ENCODE data around the gene UXS1. TPM values are rescaled to one million over a fixed set of nuclear protein-coding genes. Genes with fewer than 3 reads are reported as not detected.

The UXS1 gene
- total and polyA plus RNA-seq, 9 of the 15 experiments (the other 6 are each of a cell fraction or from before 2014, with no cell fraction given): 5.8 to 25.8 (median 15.0) TPM

GRCh38 chr2:106090916-106091618 is 103.0 kb downstream of the UXS1 start (continued):
- TF ChIP-seq GABPA (tag; conservative IDR thresholded peaks at IDR 0.05; ENCODE audit: low read depth) (no peak), ZNF785 (CRISPR knock-in tag; IDR thresholded peaks at IDR 0.05) (no peak), HMGXB4 (CRISPR knock-in tag; IDR thresholded peaks at IDR 0.05) (no peak), BRD4 (IDR thresholded peaks at IDR 0.05) (no peak), SMARCC2 (IDR thresholded peaks at IDR 0.05; ENCODE audit: low read depth) (no peak), SAFB2 (IDR thresholded peaks at IDR 0.05; ENCODE audit: borderline replicate concordance, low read depth, low read length, severe bottlenecking) (no peak)

GRCh38 chr2:106089611-106090010 is 104.5 kb downstream of the UXS1 start:
- intact Hi-C loops (cut with micrococcal nuclease) (loop anchor here (10.0 kb wide), 1 partner anchor 165 kb away; no protein-coding TSS in a partner anchor), in situ Hi-C loops (cut with MboI) (no loop called here)
- H3K9ac ChIP-seq (ENCODE audit: insufficient read depth in 1 of 2, low read depth in 2 of 2, low read length in 2 of 2): no peak overlapping the region
- H3K27ac ChIP-seq (ENCODE audit: extremely low read depth, low read depth, low read length): no peak overlapping the region
- ChIA-PET CTCF (ENCODE audit: low intra/inter-chr PET ratio) (no interaction called here), POLR2A (interaction anchor here (0.7 kb wide), 1 partner anchor 126 kb away, joined by 3 read pairs; no protein-coding TSS in a partner anchor)
- H3K4me3 ChIP-seq: no peak overlapping the region
- TF ChIP-seq E4F1 (CRISPR knock-in tag; IDR thresholded peaks at IDR 0.05; ENCODE audit: borderline replicate concordance) (no peak), CHD4 (IDR thresholded peaks at IDR 0.05; ENCODE audit: insufficient read depth, insufficient replicate concordance, low read depth, low read length, poor library complexity, severe bottlenecking) (no peak), GTF2A2 (tag; IDR thresholded peaks at IDR 0.05) (no peak)
- 0 out of 5 replicates have a peak, but pooled peaks cover 0 to 4% of the 10 kb centered on the region in 2 experiments for H3K27me3 ChIP-seq (ENCODE audit: control insufficient read depth in 2 of 2, insufficient read depth in 2 of 2, low read length in 2 of 2)
- no peak overlapping the region for H3K4me2 ChIP-seq (ENCODE audit: insufficient read depth, low read length)
- H3K4me1 ChIP-seq (replicated peaks in 1 of 2; ENCODE audit: control insufficient read depth in 2 of 2, insufficient read depth in 2 of 2, low read length in 2 of 2): no peaks in the 10 kb centered on the region
- H3K9me3 ChIP-seq (replicated peaks; ENCODE audit: control insufficient read depth, insufficient read depth, low read depth, low read length): no peaks in the 10 kb centered on the region
- peaks cover 7% of the 10 kb centered on the region; the same call in 1 of the 3 replicates for H3K36me3 ChIP-seq (ENCODE audit: control insufficient read depth, insufficient read depth, low read length)
- WGBS (ENCODE audit: insufficient coverage, low coverage, missing lambda C conversion rate): 13% methylated on average over 1 of the region's 1 CpG
- BruUV-seq (replicated peaks): no TSS peak
- ATAC-seq: no peak
- no peak for FAIRE-seq
- H2AFZ ChIP-seq (ENCODE audit: low read depth, low read length): no peak overlapping the region
- no peak for DNase-seq (ENCODE audit: extremely low read depth in 1 of 4, low spot score in 3 of 4)
- no peaks in the 10 kb centered on the region for H3K79me2 ChIP-seq (ENCODE audit: control insufficient read depth, insufficient read depth, low read length)
- H4K20me1 ChIP-seq (replicated peaks; ENCODE audit: control insufficient read depth, insufficient read depth, low read length): no peaks in the 10 kb centered on the region
- H3K9me1 ChIP-seq (ENCODE audit: control insufficient read depth, insufficient read depth, low read length): no peaks in the 10 kb centered on the region

All from K562 (cell line).